Suppressor macrophage treated with lipopolysaccharide for 4 hours (primary cell): ENCODE data around the gene HCAR2.
A peak's percentile ranks its signal among the peaks of the same experiment; 100 is the strongest.
"Not testable (repeated sequence)": the region's sequence is repeated elsewhere in the genome, so short reads cannot be mapped to it uniquely, and the experiment has no call there.

Experiments
- DNase-seq: peaks from one replicate; pipeline ENCODE4 v3.0.0-alpha.2; 2020

The HCAR2 gene

GRCh38 chr12:122715211-122715610 lies 12.1 kb upstream of the HCAR2 start:
- not testable (repeated sequence) for DNase-seq

DNA sequence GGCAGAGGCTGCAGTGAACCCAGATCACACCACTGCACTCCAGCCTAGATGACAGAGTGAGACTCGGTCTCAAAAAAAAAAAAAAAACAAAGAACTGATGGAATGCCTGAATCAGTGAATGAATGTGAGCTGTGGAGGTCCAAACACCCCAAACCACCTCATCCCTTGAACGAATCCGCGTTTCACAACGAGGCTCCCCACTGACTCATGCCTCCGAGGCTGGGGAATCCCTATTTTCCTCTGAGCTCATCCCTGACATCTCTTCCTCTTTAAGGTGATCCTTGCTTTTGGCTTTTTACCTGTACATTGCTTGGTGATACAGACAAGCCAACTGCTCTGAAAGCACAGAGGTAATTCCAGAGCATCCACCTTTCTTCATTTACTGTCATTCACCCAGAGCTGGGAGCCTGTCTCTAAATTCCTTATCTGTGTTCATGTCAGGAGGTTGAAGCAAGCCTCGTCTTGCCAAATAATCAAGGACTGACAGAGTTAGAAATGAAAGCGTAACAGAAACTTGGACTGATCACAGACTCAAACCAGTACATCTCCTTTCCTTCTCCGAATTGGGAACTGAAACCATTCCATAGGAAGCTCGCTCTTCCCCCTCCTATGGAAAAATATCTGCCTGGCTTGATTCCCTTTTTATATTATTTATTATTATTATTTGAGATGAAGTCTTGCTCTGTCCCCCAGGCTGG lies 10.5 kb upstream of the HCAR2 start:
- DNase-seq, result not testable (repeated sequence)

GRCh38 chr12:122711266-122711665 lies 8.1 kb upstream of the HCAR2 start:
- DNase-seq, result peak; percentile 66

- not testable (repeated sequence) for DNase-seq
These were observed 7.2 kb upstream of the HCAR2 start for GRCh38 chr12:122710341-122710740.

DNA sequence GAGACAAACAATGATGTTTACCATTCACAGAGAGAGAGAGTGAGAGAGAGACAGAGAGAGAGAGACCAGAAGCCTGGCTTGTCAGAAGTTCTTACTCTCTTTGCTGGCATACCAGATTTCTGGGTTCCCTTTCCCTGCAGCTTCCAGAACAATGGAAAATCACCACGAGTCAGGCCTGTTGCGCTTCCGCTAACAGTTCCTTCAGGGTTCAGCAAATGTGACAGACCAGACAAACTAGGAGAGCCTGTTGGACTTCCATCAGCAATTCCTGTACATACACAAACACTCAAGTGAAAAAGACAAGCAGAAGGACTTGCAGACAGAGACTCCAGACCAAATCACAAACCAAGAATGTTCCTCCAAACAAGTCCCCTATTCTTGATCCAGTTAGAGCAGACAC lies 6.1 kb upstream of the HCAR2 start:
- DNase-seq, result not testable (repeated sequence)

DNA sequence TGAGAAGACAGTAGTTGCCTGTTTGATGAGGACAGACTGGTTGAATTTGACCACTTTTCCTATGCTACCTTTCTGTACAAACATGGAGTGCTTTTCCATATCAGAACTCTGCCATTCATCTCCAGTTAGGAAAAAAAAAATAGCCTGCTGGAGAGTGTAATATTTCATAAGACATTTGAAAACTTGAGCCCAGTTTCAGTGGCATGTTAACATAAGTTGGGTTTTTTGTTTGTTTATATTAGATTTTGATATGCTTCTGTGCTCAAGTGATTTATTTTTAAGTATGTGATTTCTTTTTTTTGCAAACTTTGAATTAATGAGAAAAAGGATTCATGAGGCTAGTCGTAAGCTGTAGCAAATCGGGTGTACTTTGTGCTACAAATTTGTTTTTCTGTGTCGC lies 684 bp upstream of the HCAR2 start:
- not testable (repeated sequence) for DNase-seq

- DNase-seq, result not testable (repeated sequence)
These were observed 1.7 kb downstream of the HCAR2 start for GRCh38 chr12:122701481-122701880.

- DNase-seq, result not testable (repeated sequence)
These were observed 3.0 kb downstream of the HCAR2 start for GRCh38 chr12:122700038-122700710.

DNA sequence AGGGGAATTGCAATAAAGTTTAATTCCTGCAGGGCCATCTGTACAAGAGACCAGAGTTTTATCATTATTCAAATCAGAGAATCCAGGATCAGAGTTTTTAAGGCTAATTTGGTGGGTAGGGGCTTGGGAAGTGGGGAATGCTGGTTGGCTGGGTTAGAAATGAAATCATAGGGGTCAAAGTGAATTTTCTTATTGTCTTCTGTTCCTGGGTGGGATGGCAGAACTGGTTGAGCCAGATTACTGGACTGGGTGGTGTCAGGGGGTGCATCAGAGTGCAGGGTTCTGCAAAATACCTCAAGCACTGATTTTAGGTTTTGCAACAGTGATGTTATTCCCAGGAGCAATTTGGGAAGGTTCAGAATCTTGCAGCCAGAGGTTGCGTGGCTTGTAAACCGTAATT lies 6.2 kb downstream of the HCAR2 start:
- not testable (repeated sequence) for DNase-seq

- no peak for DNase-seq
These were observed 11.6 kb downstream of the HCAR2 start for GRCh38 chr12:122691566-122691965.

GRCh38 chr12:122688291-122688690 lies 14.9 kb downstream of the HCAR2 start:
- DNase-seq, result no peak

DNA sequence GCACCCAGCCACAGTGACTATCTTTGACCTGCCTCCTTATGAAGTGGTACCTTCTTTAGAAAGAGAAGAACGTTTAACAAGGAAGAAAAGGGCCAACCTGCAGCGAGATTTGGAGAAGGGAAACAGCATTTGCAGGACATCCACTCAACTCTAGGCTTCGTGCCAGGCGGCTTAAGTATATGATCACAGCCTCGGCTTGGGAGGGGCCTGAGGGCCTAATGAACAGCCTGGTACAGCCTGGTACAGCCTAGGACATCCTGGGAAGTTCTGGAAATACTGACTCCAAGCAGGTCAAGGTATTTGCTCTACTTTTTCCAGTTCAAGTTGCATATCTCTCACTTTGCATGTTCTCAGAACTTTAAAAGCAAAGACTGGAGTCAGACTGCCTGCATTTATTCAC lies 16.1 kb downstream of the HCAR2 start:
- DNase-seq, result no peak

- DNase-seq, result no peak
These were observed 16.6 kb downstream of the HCAR2 start for GRCh38 chr12:122686538-122686937.

GRCh38 chr12:122684297-122684813 lies 18.8 kb downstream of the HCAR2 start:
- no peak for DNase-seq

DNA sequence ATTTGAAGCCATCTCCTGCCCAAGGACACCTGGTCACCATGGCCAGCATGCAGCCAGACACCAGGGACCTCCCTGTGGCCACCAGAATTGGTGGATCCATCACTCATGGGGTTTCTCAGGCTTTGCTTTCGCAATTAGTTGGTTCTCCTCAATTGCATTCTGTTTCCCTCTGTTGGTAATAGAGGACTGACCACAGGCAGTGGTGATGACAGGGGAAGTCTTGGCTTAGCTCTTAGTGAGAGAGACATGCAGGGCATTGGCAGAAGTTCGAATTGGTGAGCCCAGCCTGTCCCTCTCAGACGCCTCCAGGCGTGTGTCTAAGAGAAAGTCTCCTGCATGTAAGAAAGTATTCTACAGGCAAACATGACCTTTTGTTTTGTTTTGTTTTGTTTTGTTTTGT lies 21.3 kb downstream of the HCAR2 start:
- DNase-seq, result peak; percentile 89

DNA sequence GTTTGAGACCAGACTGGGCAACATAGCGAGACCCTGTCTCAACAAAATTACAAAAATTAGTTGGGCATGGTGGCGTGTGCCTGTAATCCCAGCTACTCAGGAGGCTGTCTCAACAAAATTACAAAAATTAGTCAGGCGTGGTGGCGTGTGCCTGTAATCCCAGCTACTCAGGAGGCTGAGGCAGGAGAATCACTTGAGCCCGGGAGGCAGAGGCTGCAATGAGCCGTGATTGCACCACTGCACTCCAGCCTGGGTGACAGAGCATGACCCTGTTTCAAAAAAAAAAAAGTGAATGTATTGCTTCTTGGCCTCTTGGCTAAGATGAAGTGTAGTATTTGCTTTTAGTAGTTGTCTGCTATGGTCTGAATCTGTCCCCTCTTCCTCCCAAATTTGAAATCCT lies 22.2 kb downstream of the HCAR2 start:
- peak; percentile 19 for DNase-seq

- DNase-seq, result not testable (repeated sequence)
These were observed 26.4 kb downstream of the HCAR2 start for GRCh38 chr12:122676781-122677180.

DNA sequence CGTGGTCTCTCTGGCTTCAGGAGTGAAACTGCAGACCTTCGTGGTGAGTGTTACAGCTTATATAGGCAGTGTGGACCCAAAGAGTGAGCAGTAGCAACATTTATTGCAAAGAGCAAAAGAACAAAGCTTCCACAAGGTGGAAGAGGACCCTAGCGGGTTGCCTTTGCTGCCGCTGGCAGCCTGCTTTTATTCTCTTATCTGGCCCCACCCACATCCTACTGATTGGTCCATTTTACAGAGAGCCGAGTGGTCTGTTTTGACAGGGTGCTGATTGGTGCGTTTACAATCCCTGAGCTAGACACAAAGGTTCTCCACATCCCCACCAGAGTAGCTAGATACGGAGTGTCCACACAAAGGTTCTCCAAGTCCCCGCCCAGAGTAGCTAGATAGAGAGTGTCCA lies 27.1 kb downstream of the HCAR2 start:
- not testable (repeated sequence) for DNase-seq

GRCh38 chr12:122672515-122672914 lies 30.6 kb downstream of the HCAR2 start:
- no peak for DNase-seq

- no peak for DNase-seq
These were observed 33.6 kb downstream of the HCAR2 start for GRCh38 chr12:122669397-122670070.

- no peak for DNase-seq
These were observed 34.9 kb downstream of the HCAR2 start for GRCh38 chr12:122668268-122668667.

DNA sequence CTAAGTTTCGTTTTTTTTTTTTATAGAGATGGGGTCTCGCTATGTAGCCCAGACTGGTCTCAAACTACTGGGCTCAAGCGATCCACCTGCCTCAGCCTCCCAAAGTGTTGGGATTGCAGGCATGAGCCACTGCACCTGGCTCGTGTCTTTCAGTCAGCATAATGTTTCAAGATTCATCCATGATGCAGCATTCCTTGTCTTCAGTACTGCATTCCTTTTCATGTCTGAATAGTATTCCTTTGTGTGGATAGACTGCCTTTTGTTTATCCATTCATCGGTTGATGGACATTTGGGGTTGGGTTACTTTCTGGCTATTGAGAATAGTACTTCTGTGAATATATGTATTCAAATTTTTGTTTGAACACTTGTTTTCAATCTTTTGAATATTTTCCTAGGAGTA lies 37.4 kb downstream of the HCAR2 start:
- no peak for DNase-seq

GRCh38 chr12:122665349-122665748 lies 37.8 kb downstream of the HCAR2 start:
- DNase-seq, result peak; percentile 19

DNA sequence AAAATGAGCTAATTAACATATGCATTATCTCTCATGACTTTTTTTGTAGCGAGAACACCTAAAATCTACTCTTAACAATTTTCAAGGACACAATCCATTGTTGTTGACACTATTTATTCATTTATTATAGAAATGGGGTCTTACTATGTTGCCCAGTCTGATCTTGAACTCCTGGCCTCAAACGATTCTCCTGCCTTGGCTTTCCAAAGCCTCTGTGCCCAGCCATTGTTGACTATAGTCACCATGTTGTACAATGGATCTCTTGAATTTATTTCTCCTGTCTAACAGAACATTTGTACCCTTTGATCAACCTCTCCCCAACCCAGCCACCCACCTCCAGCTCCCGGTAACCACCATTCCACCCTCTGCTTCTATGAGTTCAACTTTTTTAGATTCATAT lies 41.2 kb downstream of the HCAR2 start:
- no peak for DNase-seq
